IPS-11a (cell line): ENCODE results near the gene PLEKHH2.

Experiments
- H3K4me3 ChIP-seq: one replicate; pipeline ENCODE4 v1.5.1; 2013; ENCODE audit warnings: low read depth, low read length, control low read depth

PLEKHH2 gene

DNA sequence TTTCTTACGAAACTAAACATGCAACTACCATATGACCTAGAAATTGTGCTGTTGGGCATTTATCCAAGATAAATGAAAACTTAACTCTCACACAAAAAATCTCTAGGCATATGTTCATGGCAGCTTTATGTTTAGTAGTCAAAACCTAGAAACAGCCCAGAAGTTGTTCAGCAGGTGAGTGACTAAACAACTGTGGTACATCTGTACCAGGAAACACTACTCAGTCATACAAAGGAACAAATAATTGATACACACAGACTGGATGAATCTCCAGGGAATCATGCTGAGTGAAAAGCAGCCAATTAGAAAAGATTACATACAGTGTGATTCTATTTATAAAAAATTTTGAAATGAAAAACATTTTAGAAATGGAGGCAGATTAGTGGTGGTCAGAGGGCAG lies 166.1 kb downstream of the PLEKHH2 start:
- H3K4me3 ChIP-seq = no peak overlapping the region

DNA sequence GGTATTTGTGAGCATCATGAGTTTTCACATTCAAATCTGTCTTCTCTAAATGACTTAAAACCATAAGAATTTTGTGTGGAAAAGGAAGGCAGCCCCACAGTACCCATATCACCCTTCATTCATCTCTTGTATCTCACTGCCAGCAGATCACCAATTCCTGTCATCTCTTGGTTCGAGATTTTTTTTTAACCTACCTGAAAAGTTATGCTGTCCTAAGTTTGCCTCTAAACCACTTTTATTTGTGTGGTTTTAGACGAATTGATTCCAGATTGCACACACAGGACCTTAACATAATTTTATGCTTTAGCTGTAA lies 169.6 kb downstream of the PLEKHH2 start:
- H3K4me3 ChIP-seq = no peak overlapping the region

DNA sequence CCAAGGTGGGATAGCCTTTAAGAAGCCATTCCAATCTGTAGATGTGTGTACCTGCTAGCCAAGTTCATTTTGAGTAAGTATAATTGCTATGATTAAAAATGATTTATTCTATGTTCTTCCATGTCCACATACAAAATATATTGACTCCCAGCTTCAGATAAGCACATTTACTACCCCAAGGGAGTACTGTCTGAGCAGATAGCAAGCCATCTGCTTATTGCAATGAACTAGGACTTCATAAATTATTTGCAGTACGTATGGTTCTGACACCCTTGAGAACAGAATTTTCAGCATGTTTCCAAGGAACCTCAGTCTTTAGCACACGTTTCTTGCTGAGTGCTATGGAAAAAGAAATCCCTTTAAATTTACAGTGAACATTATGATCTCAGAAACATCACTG lies 173.4 kb downstream of the PLEKHH2 start:
- no peak overlapping the region for H3K4me3 ChIP-seq

DNA sequence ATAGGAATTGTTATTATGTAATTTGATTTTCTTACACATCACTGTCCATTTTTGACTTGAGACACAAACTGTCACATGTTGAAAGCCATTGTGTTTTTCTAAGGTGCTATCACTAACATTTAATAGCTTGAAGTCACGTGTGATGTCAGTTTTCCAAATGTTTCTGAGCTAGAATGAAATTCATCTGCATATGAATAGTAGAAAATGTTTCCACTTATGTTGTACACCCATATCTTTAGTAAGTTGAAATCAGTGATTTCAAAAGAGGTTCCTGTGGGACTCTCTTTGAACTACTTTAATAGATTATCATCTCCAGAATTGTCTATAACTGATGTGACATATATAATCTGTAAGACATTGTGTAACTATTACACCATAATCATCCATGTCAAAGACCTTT lies 173.8 kb downstream of the PLEKHH2 start:
- no peak overlapping the region for H3K4me3 ChIP-seq

DNA sequence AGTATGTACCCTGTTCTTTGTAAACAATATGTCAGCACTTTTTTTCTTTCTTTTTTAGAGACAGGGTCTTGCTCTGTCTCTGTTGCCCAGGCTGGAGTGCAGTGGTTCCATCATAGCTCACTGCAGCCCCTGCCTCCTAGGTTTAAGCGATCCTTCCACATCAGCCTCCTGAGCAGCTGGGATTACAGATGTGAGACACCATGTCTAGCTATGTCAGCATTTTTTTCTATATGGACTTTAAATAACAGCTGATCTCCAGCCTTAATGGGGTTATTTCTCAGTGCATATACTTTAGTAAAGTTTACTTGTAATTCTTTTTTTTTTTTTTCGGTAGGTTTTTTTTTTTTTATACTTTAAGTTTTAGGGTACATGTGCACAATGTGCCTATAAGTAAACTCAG lies 174.9 kb downstream of the PLEKHH2 start:
- no peak overlapping the region for H3K4me3 ChIP-seq

DNA sequence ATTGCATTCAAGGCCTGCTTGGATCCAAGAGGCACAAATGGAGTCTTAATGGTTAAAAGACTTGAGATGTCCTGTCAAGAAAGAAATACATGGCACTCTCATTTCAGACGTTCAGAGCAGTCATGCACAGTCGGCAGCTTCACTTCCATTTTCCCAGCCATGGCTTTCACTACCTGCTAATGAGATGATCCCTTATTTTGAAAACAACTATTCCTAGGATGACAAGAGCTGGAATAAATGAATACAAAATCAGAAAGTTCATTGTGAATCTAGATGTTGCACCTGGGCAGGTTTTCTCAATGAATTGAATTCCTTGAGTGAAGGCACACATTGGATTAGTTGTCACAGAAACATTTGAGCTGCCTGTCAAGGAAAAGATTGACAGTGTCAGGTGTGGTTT lies 175.9 kb downstream of the PLEKHH2 start:
- H3K4me3 ChIP-seq = no peak overlapping the region

DNA sequence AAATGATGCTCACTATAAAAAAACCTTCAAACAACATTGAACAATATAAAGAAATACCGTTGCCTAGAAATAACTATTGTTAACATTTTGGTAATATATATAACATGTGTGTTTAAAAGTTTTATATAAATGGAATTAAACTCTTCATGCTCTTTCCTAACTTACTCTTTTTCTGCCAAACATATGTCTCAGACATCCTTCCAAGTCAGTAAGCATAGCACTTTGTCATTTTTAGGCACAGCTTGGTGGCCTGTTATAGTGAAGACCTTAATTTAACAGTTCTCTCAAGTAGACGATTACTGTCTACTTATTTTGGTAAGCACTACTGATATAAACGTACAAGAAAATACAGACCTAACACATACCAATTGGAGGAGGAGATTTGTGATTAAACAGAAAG lies 177.7 kb downstream of the PLEKHH2 start:
- H3K4me3 ChIP-seq = no peak overlapping the region
